Progenitor cell of endocrine pancreas (in vitro differentiated cells): ENCODE results near the gene HMCN2. TPM values are rescaled to one million over a fixed set of nuclear protein-coding genes. Genes with fewer than 3 reads are reported as not detected.

Experiments used
- DNase-seq: peaks from one replicate; pipeline ENCODE4 v3.0.0; 2021; ENCODE audit warnings: low spot score; ENCODE audit not compliant: unreplicated experiment
- H3K27ac Mint-ChIP-seq: 2 replicates; pipeline ENCODE4 v1.8.0; 2021; ENCODE audit warnings: mild to moderate bottlenecking, moderate library complexity, mixed read lengths
- H3K27me3 Mint-ChIP-seq: 2 replicates; pipeline ENCODE4 v1.8.0; 2021; ENCODE audit warnings: mixed read lengths
- H3K36me3 Mint-ChIP-seq: 2 replicates; pipeline ENCODE4 v1.8.0; 2022; ENCODE audit warnings: mixed read lengths; ENCODE audit not compliant: insufficient read depth
- H3K4me1 Mint-ChIP-seq: 2 replicates; pipeline ENCODE4 v1.8.0; 2021; ENCODE audit warnings: low read depth, mixed read lengths
- H3K4me3 Mint-ChIP-seq: 2 replicates; pipeline ENCODE4 v1.8.0; 2021; ENCODE audit warnings: low read depth, mild to moderate bottlenecking, moderate library complexity, mixed read lengths
- H3K9me3 Mint-ChIP-seq: 2 replicates; pipeline ENCODE4 v1.8.0; 2021; ENCODE audit warnings: low read depth, mixed read lengths
- CTCF ChIP-seq: fragments of 200-600 bp; sonication (generic); IDR thresholded peaks from one replicate; pipeline ENCODE4 v1.5.0; 2021; ENCODE audit warnings: antibody characterized with exemption, mild to moderate bottlenecking; ENCODE audit not compliant: unreplicated experiment
- total RNA-seq: library from RNA; stranded (reverse); gene quantifications from 2 replicates; pipeline ENCODE4 v1.2.1, GENCODE V29; 2021

HMCN2 gene
- total RNA-seq, 1 donor from 2014 or later, result 0.26 TPM

- Mint-ChIP-seq H3K4me1 (peaks cover 1% of the 10 kb centered on the region), H3K36me3 (peaks cover 1% of the 10 kb centered on the region), H3K9me3 (peaks cover 5% of the 10 kb centered on the region), H3K27me3 (peaks cover 36% of the 10 kb centered on the region), H3K4me3 (peak overlapping the region; percentile 58), H3K27ac (no peak overlapping the region)
- no peak for TF ChIP-seq CTCF
- no peak for DNase-seq
These were observed 180.7 kb downstream of the HMCN2 start for GRCh38 chr9:130446101-130446861.

GRCh38 chr9:130447193-130447816, 181.7 kb downstream of the HMCN2 start:
- TF ChIP-seq CTCF, result no peak
- no peak for DNase-seq
- Mint-ChIP-seq H3K36me3 (no peaks in the 10 kb centered on the region), H3K27ac (no peak overlapping the region), H3K4me1 (peaks cover 1% of the 10 kb centered on the region), H3K4me3 (no peak overlapping the region), H3K9me3 (no peaks in the 10 kb centered on the region), H3K27me3 (peaks cover 36% of the 10 kb centered on the region)

- H3K36me3 Mint-ChIP-seq, result no peaks in the 10 kb centered on the region
These were observed 182.6 kb downstream of the HMCN2 start for GRCh38 chr9:130448035-130448624.

GRCh38 chr9:130448771-130449603, 183.4 kb downstream of the HMCN2 start:
- DNase-seq, result no peak
- no peaks in the 10 kb centered on the region for H3K9me3 Mint-ChIP-seq
- H3K36me3 Mint-ChIP-seq, result no peaks in the 10 kb centered on the region
- peaks cover 1% of the 10 kb centered on the region for H3K4me1 Mint-ChIP-seq
- H3K27me3 Mint-ChIP-seq, result peaks cover 29% of the 10 kb centered on the region
- no peak overlapping the region for H3K27ac Mint-ChIP-seq
- no peak overlapping the region for H3K4me3 Mint-ChIP-seq
- no peak for TF ChIP-seq CTCF

More at GRCh38 chr9:130448035-130448624, 182.6 kb downstream of the HMCN2 start:
- Mint-ChIP-seq H3K4me1 (peaks cover 1% of the 10 kb centered on the region), H3K9me3 (no peaks in the 10 kb centered on the region), H3K27me3 (peaks cover 35% of the 10 kb centered on the region), H3K27ac (peak overlapping the region; percentile 64), H3K4me3 (no peak overlapping the region)
- no peak for TF ChIP-seq CTCF
- DNase-seq, result no peak
